NCI-H2171 (cell line): ENCODE results near the gene EHBP1.

Experiments used
- DNase-seq: peaks from one replicate; lab custom pipeline; 2025; lab: John Stamatoyannopoulos, UW

EHBP1 gene

GRCh38 chr2:62884514-62884913 lies 179.0 kb downstream of the EHBP1 start:
- DNase-seq: no peak

- no peak for DNase-seq
Measured at GRCh38 chr2:62894966-62895631, 189.6 kb downstream of the EHBP1 start.

- no peak for DNase-seq
Measured at GRCh38 chr2:62895632-62896009, 190.1 kb downstream of the EHBP1 start.

- no peak for DNase-seq
Measured at GRCh38 chr2:62897187-62897827, 191.8 kb downstream of the EHBP1 start.

- DNase-seq: no peak
Measured at GRCh38 chr2:62904344-62904743, 198.8 kb downstream of the EHBP1 start.

GRCh38 chr2:62908145-62908544 lies 202.6 kb downstream of the EHBP1 start:
- no peak for DNase-seq

- DNase-seq: no peak
Measured at GRCh38 chr2:62913311-62913710, 207.8 kb downstream of the EHBP1 start.

- DNase-seq: no peak
Measured at GRCh38 chr2:62919041-62919440, 213.5 kb downstream of the EHBP1 start.

- no peak for DNase-seq
Measured at GRCh38 chr2:62920070-62920469, 214.6 kb downstream of the EHBP1 start.

- DNase-seq: no peak
Measured at GRCh38 chr2:62923242-62923641, 217.7 kb downstream of the EHBP1 start.

GRCh38 chr2:62923881-62924280 lies 218.4 kb downstream of the EHBP1 start:
- no peak for DNase-seq

GRCh38 chr2:62928015-62928414 lies 222.5 kb downstream of the EHBP1 start:
- no peak for DNase-seq

GRCh38 chr2:62931536-62931935 lies 226.0 kb downstream of the EHBP1 start:
- no peak for DNase-seq

GRCh38 chr2:62933398-62933917 lies 227.9 kb downstream of the EHBP1 start:
- no peak for DNase-seq

- DNase-seq: no peak
Measured at GRCh38 chr2:62934517-62934916, 229.0 kb downstream of the EHBP1 start.

GRCh38 chr2:62938126-62938525 lies 232.6 kb downstream of the EHBP1 start:
- no peak for DNase-seq

GRCh38 chr2:62939735-62940491 lies 234.4 kb downstream of the EHBP1 start:
- DNase-seq: no peak

GRCh38 chr2:62940697-62941096 lies 235.2 kb downstream of the EHBP1 start:
- DNase-seq: no peak

GRCh38 chr2:62941413-62941812 lies 235.9 kb downstream of the EHBP1 start:
- DNase-seq: no peak

- no peak for DNase-seq
Measured at GRCh38 chr2:62944362-62944761, 238.8 kb downstream of the EHBP1 start.

GRCh38 chr2:62947403-62947802 lies 241.9 kb downstream of the EHBP1 start:
- DNase-seq: no peak

GRCh38 chr2:62956651-62957050 lies 251.1 kb downstream of the EHBP1 start:
- peak; percentile 84 for DNase-seq

- DNase-seq: no peak
Measured at GRCh38 chr2:62958206-62958605, 252.7 kb downstream of the EHBP1 start.
